NCI-H1694 (cell line): ENCODE data around the gene SORT1.
"Not testable (repeated sequence)": the region's sequence is repeated elsewhere in the genome, so short reads cannot be mapped to it uniquely, and the experiment has no call there.

Source experiments
- DNase-seq: peaks from one replicate; lab custom pipeline; 2025; lab: John Stamatoyannopoulos, UW

SORT1 gene

DNA sequence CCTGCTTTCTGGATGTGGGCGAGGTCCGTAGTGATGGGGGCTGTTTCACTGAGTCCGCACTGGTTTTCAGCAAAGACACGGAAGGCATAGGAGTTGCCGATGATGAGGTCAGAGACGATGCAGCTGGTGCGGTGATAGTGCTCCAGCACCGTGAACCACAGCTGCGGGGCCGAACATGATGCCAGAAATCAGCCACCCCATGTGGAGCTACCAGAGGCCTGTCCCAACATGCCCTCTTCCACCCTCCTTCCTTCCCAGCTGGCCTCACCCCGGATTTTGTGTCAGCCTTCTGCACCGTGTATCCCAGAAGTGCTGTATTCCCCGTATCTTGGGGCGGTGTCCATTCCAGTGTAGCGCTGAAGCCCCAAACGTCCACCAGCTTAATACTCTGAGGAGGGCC lies 100.9 kb downstream of the SORT1 start:
- peak; percentile 62 for DNase-seq

DNA sequence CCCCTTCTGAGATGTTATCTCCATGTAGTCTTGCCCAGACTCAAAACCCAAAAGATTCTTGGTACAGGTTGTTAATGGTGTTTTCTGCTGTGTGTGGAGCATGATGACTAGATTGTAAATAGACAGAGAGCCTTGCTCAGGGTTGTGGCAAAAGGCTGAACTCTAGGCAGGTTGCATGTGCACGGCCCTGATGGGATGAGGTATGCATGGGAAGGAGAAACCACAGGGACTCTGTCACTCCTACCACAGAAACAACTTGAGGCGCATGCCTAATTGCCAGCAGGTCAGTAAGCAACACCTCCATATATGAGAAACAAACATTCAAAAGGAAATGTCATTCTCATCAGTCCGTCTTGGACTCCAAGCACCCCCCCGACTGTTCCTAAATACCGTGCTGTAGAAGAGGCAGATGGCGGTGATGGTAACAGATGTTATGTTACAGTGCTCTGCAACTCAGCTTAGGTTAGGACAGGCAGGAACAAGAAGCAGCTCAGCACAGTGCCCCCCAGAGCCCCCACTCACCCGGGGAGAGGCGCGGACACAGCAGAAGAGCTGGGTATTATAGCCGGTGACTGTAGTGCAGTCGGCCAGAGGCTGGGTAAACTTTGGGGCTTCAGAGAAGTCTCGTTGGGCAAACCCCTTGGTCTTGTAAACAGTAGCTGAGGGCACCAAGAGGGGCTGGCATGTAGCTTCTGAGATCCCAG lies 101.9 kb downstream of the SORT1 start:
- DNase-seq, result peak; percentile 93

DNA sequence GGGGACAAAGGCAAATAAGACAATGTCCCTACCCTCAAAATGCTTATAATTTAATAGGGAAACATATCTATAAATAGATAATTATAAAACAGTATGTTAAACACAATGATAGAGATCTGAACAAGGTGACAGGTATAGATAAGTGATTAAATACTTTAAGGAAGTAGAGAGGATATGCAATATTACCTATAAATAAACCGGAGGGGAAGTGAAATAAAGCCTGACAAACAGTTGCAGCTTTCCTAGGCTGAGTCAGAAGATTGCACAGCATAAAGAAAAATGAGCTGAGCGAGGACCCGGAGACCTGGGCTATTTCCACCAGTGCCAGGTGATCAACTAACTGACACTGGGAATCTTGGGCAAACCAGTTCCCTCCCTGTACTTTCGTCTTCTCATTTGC lies 103.2 kb downstream of the SORT1 start:
- DNase-seq, result no peak

DNA sequence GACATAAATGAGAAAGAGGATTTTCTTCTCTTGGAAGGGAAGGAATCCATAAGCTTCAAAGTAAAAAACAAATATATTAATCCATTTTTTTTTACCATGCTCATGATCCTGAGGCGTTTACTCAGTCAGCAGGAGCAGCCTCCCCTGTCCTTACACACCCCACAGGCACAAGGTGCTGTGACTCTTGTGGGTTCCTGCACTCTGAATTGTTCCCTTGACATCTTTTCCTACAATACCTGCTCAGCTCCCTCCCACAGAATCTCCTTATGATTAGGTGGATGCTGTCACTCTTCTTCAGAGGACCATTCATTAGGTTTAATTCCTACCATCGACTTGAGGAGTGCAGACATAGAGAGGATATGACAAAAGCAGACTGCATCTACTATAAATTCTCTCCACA lies 104.7 kb downstream of the SORT1 start:
- DNase-seq, result no peak

GRCh38 chr1:109292364-109292763 lies 105.4 kb downstream of the SORT1 start:
- no peak for DNase-seq

GRCh38 chr1:109290998-109291397 lies 106.7 kb downstream of the SORT1 start:
- no peak for DNase-seq

- DNase-seq, result no peak
These were observed 107.6 kb downstream of the SORT1 start for GRCh38 chr1:109290137-109290536.

DNA sequence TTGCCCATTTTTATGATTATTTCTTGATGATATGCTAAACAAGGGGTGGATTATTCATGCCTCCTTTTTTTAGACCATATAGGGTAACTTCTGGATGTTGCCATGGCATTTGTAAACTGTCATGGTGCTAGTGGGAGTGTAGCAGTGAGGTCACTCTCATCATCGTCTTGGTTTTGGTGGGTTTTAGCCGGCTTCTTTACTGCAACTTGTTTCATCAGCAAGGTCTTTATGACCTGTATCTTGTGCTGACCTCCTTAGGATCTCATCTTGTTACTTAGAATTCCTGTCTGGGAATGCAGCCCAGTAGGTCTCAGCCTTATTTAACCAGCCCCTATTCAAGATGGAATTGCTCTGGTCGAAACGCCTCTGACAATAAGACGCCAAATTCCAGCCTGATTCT lies 111.0 kb downstream of the SORT1 start:
- DNase-seq, result not testable (repeated sequence)

- DNase-seq, result no peak
These were observed 113.7 kb downstream of the SORT1 start for GRCh38 chr1:109283748-109284600.

DNA sequence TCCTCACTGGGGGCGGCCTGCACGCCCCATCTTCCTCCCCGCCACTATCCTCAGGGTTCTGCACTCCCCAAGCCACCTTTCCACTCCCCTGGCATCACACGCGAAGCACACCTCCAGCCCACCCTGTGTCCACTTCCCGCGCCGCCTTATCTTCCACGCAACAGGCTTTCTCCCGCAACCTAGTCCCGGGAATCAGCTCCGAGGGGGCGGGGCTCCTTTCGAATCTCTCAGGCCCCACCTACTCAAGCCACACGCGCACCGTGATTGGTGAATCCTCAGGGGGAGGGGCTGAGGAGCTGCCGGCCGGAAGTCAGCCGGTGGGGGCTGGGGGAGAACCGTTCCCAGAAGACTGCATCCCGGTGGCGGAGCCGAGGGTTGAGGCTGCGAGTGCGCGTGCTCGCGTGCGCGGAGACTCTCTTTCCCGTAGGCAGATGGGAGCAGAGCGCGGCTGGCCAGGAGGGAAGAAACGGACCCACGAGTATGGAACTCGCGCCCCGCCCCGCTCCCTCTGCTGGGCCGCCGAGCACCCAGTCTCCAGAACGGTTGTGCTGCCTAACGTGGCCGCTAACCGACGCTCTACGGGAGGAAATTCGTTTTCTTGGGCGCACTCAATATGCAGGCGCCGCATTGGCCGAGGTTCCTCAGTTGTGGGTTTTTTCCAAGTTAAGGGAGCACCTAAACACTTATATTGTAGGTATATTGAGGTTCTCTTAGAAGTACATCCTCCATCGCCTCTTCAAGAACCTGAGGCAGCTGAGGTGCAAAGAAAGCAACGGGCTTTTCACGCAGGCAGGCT lies 114.6 kb downstream of the SORT1 start, which contains the start of gene PSRC1:
Gene PSRC1, minus strand, starts transcription at position 194 of the 796 bp plus-strand sequence.
- DNase-seq, result peak; percentile 96

GRCh38 chr1:109282497-109282951 lies 115.2 kb downstream of the SORT1 start:
- no peak for DNase-seq

- no peak for DNase-seq
These were observed 115.8 kb downstream of the SORT1 start for GRCh38 chr1:109281680-109282496.

GRCh38 chr1:109280862-109281261 lies 116.9 kb downstream of the SORT1 start:
- DNase-seq, result no peak

GRCh38 chr1:109279615-109280278 lies 118.0 kb downstream of the SORT1 start:
- DNase-seq, result no peak

- DNase-seq, result peak; percentile 34
These were observed 120.1 kb downstream of the SORT1 start for GRCh38 chr1:109277434-109278204.

- DNase-seq, result no peak
These were observed 121.9 kb downstream of the SORT1 start for GRCh38 chr1:109275706-109276345.

GRCh38 chr1:109274533-109275476 lies 122.9 kb downstream of the SORT1 start:
- DNase-seq, result no peak

GRCh38 chr1:109273570-109274288 lies 124.0 kb downstream of the SORT1 start:
- no peak for DNase-seq
